Stimulated activated CD8-positive, alpha-beta memory T cell treated with anti-CD3 and anti-CD28 coated beads, Interleukin-4, amount 100 ng/mL, for 1 hour (primary cell): ENCODE measurements around the gene FAM81B.

Experiments
- DNase-seq, 2 donors: peaks; one replicate each; pipeline ENCODE4 v3.0.0-alpha.2; 2020; ENCODE audit warnings: low read depth in 2 of 2, low spot score in 1 of 2

Gene FAM81B

GRCh38 chr5:95398989-95399388, 7.8 kb downstream of the FAM81B start:
- no peak for DNase-seq

DNA sequence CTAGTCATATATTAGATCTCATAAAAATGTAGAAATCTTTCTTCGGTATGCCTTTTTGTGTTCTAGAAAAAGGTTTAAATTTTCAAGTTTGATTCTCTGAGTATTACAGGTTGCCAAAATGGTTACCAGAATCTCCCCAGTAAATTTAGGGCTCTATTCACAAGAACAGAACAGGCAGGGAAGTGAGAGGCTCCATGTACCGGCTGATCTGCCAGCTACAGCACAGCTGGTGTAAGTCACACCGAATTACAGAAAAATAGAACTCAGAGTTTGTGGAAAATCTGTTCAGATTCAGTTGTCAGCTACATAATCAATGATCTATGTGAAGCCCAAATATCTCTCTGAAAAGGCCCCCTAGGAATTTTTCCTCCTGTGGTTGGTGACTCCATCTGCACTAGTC, 10.5 kb downstream of the FAM81B start:
- no peak for DNase-seq

DNA sequence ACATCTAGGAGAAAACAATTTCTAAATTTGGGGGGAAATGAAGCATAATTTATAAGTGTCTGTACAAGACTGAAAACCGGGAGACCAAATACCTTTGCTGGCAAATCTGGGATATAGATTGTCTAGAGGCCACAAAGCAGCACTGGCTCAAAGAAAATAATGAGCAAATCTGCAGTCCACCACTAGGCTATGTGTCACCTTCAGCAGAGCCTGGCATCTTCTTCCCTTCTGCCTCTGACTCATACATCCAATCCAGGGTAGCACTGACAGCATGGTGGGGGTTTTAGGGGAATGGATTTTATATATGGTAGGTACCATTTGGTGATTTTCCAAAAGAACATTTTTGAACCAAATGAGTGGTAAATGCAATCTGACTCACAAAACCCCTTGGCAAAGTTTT, 12.8 kb downstream of the FAM81B start:
- DNase-seq, result no peak

DNA sequence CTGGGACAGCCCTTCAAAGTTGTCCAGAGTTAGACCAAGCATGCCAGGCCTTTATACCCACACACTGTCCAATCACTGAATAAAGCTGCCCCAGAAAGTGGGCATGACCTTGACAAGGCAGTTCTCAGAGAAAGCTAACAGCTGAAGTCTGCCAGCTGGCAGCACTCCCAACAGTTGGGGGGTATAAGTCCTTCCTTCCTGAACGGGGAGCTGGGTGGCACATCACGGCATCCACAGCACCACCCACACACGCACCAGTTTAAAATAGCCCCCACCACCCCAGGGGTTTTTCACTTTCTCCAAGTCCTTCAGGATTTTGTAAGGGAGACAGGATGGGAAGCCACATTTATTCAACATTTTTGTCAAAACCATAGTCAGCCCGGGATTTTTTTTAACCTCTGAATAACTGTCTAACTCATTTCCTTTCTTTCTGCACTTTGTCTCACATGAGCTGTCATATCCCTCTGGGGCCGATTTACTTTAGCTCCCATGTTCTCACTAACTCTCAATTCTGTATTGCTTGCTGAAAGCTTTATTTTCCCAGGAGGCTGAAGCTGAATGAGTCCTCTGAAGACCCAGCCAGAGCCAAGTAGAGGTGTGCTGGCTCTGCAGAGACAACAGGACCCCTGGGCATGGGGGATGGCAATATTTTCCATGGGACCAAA, 15.4 kb downstream of the FAM81B start:
- no peak for DNase-seq

DNA sequence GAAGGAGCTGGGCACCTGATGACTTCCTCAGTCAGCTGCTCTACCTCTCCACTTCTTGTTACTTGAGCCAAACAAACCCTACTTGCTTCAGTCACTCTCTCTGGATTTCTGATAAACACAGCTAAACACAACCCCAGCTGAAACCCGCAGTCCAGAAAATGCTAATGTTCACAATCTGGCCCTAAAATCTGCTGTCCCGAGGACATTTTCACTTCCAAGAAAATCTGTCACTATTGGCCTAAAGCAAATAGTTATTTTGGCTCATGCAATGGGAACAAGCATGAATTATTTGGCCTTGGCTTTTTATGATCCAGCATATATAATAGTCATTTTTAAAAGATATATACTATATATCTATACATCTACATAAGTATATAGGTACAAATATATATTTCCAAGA, 19.1 kb downstream of the FAM81B start:
- DNase-seq, result no peak

DNA sequence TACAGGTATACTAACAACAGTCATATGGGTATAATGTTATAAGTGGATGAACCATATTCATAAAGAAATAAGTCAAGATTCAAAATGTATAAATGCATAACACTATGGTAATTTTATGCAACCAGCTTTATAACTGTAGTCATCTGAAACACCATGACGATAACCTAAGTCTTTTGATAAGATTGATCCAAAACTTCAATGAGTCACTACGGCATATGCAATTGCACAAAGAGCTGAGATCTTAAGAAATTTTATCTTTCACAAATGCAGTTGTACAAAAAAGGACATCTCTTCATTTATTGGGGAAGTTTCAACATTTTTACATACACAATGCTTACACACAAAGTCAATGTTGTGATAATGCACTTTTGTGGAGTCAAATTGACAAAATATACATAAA, 20.3 kb downstream of the FAM81B start:
- DNase-seq, result no peak

DNA sequence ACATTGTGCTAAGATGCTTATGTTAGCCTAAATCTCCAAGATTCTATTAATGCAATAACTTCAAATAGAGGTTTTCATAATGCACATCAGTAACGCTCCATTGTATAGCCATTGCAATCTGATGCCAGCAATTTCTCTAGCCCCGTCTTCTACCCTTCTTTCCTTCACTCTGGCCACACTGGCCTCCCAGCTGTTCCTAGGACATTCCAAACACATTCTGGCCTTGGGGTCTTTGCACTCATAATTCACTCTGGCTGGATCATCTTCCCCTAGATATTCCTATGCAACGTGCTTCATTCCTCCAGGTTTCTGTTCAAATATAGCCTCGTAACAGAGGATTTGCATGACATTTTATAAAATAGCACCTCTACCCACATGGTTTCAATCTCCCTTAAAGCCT, 23.3 kb downstream of the FAM81B start:
- DNase-seq, result no peak

DNA sequence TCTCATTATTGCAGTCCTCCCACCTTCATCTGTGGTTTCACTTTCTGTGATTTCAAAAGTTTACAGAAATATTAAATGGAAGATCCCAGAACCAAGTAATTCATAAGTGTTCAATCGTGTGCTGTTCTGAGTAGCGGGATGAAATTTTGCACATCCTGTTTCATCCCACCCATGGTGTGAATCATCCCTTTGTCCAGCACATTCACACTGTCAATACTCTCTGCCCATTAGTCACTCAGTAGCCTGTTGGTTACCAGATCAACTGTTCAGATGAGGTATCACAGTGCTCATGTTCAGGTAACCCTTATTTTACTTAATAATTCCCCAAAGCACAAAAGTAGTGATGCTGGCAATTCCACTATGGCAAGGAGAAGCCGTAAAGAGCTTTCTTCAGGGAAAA, 26.8 kb downstream of the FAM81B start:
- DNase-seq, result no peak

- DNase-seq, result no peak
These were observed 31.7 kb downstream of the FAM81B start for GRCh38 chr5:95422838-95423237.

- DNase-seq, result no peak
These were observed 32.9 kb downstream of the FAM81B start for GRCh38 chr5:95424016-95424415.

GRCh38 chr5:95424526-95424925, 33.4 kb downstream of the FAM81B start:
- DNase-seq, result no peak

DNA sequence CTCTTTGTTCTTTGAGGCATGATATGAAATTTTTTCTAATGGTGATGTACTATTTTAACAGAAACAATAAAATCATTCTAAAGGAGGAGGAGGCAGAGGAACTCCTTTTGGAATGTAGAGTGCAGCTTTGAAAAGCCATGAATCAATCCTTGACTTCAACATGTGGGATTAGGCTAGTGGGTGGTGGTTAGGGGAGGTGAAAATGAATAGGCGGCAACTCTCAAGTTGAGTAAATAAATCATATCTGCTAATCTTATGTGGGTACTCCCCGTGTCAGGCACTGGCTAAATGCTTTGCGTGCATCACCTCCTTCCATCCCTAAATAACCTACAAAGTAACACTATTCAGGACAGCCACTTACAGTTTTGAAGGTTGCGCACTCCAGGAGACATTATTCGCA, 35.1 kb downstream of the FAM81B start:
- DNase-seq, result no peak

GRCh38 chr5:95432779-95433178, 41.6 kb downstream of the FAM81B start:
- DNase-seq, result no peak

DNA sequence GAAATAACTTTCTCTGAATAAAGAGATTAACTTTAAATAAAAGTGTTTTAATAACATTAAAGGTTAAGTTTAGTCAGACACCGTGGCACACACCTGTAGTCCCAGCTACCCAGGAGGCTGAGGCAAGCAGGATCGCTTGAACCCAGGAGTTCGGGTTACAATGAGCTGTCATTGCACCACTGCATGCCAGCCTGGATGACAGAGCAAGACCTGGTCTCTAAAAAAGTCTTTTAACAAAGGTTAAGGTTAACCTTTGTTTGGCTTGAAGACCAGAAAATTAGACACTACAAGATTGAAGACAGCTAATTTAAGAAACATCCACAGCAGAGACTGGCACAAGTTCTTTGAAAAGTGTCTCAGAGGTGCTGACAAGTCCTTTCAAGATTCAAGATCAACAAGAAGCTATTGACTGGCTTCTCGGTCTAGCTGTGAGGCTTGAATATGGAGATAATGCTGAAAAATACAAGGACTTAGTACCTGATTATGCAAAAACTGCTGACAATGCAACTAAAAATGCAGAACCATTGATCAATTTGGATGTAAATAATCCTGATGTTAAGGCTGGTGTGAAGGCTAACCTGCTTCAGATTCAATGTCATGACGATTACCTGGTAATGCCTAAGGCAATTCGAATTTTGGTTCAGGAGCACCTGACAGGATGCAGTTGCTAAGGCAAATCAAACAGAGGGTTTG, 48.8 kb downstream of the FAM81B start:
- no peak for DNase-seq

GRCh38 chr5:95440825-95441224, 49.7 kb downstream of the FAM81B start:
- DNase-seq, result no peak

DNA sequence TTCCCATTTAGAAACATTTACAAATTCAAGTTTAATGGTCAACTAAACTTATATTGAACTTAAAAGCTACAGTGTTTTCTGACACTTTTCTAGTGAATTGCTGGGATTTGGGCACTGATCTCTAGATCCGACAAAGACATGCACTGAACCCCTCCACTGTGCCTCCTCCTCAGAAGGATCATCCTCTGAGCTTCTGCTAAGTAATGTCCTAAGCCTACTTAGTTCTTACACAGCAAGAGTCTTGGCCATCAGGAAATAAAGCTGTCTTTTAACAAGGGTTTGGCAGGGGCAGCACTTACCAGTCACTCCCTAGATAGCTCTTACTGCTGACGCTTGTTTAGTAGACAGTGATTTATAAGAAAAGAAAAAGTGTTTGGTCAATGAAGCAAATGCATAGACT, 50.5 kb downstream of the FAM81B start:
- DNase-seq, result no peak

GRCh38 chr5:95445442-95445841, 54.3 kb downstream of the FAM81B start:
- no peak for DNase-seq

- DNase-seq, result no peak
These were observed 54.8 kb downstream of the FAM81B start for GRCh38 chr5:95445995-95446394.

- no peak for DNase-seq
These were observed 55.5 kb downstream of the FAM81B start for GRCh38 chr5:95446560-95447221.

DNA sequence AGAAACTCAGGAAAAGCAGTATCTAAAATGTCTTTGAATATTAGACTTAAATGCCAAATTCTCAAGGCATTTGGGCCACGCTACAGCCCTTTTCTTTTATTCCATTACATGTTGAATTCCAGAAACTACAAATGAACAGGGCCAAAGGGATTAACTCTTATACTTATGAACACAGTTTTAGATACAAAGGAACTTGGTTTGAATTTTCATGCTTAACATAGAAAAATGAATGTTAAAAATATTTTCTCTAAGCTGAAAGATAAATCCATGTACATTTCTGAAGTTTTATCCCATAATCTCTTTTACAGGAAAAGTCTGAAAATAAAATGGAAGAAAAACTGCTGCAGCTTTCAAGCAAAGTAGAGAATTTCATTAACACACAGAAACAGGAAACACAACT, 56.8 kb downstream of the FAM81B start:
- no peak for DNase-seq

- DNase-seq, result no peak
These were observed 57.6 kb downstream of the FAM81B start for GRCh38 chr5:95448789-95449188.

- no peak for DNase-seq
These were observed 58.3 kb downstream of the FAM81B start for GRCh38 chr5:95449460-95449859.

DNA sequence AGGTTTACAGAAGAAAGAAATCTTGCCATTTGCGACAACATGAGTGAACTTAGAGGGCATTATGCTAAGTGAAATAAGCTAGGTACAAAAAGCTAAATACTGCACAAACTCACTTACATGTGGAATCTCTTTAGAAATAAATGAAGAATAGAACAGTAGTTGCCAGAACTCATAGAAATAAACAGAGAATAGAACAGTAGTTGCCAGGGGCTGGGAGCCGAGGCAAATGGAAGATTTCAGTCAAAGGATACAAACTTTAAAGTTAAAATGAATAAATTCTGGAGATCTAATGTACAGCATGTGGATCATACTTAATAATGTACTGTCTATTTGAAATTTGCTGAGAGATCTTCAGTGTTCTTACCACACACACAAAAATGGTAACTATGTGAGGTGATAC, 63.4 kb downstream of the FAM81B start:
- no peak for DNase-seq
